MCF 10A (cell line): Measurements from ENCODE around the gene ACER1. TPM values are rescaled to one million over a fixed set of nuclear protein-coding genes. Genes with fewer than 3 reads are reported as not detected.
"Not testable (repeated sequence)": the region's sequence is repeated elsewhere in the genome, so short reads cannot be mapped to it uniquely, and the experiment has no call there.

ENCODE experiments used
- BruUV-seq: library from RNA; stranded (reverse); fragments of 400-500 nt; replicated peaks from 2 replicates; lab custom pipeline; 2021; lab: Mats Ljungman, UMichigan
- CTCF ChIA-PET: fragments of 300-600 bp; sonication (Branson Sonifier 250); formaldehyde crosslinking; extraction: SDS; loops from one replicate; lab custom pipeline; 2021; ENCODE audit warnings: antibody characterized with exemption, inconsistent platforms; lab: Yijun Ruan, JAX
- POLR2A ChIA-PET: fragments of 300-600, 350-650 bp; sonication (Branson Sonifier 250); formaldehyde crosslinking; extraction: SDS; loops from one replicate; lab custom pipeline; 2020; ENCODE audit warnings: antibody characterized with exemption, inconsistent platforms; lab: Yijun Ruan, JAX
- DNase-seq: peaks from one replicate; pipeline ENCODE4 v3.0.0-alpha.2; 2018; ENCODE audit not compliant: unreplicated experiment
- H3K27ac Mint-ChIP-seq: one replicate; pipeline ENCODE4 v1.8.0; 2022; ENCODE audit warnings: mild to moderate bottlenecking, low read depth, mixed read lengths; ENCODE audit not compliant: unreplicated experiment
- H3K27me3 Mint-ChIP-seq: one replicate; pipeline ENCODE4 v1.8.0; 2022; ENCODE audit warnings: mixed read lengths; ENCODE audit not compliant: insufficient read depth, unreplicated experiment
- H3K36me3 Mint-ChIP-seq: one replicate; pipeline ENCODE4 v1.8.0; 2022; ENCODE audit warnings: mild to moderate bottlenecking, moderate library complexity, mixed read lengths; ENCODE audit not compliant: insufficient read depth, unreplicated experiment
- H3K4me1 Mint-ChIP-seq: one replicate; pipeline ENCODE4 v1.8.0; 2022; ENCODE audit warnings: mixed read lengths; ENCODE audit not compliant: insufficient read depth, unreplicated experiment
- H3K4me3 Mint-ChIP-seq: one replicate; pipeline ENCODE4 v1.8.0; 2022; ENCODE audit warnings: mild to moderate bottlenecking, moderate library complexity, mixed read lengths; ENCODE audit not compliant: unreplicated experiment
- H3K9me3 Mint-ChIP-seq: one replicate; pipeline ENCODE4 v1.8.0; 2022; ENCODE audit warnings: mixed read lengths; ENCODE audit not compliant: unreplicated experiment
- intact Hi-C: fragments of 100-400 bp; cut with micrococcal nuclease; formaldehyde crosslinking; loops from 2 replicates; pipeline ENCODE4 v1.14.1; 2022
- total RNA-seq: library from RNA; stranded (reverse); gene quantifications from 2 replicates; pipeline ENCODE4 v1.2.3, GENCODE V29; 2022
- TF ChIP-seq, protein P1 (sequence below): fragments of 200-600 bp; IDR thresholded peaks from one replicate; pipeline ENCODE4 v1.8.0; 2022; ENCODE audit warnings: antibody characterized with exemption, mild to moderate bottlenecking; ENCODE audit not compliant: unreplicated experiment

Gene ACER1
- total RNA-seq, 1 experiment from 2014 or later, result not detected

- intact Hi-C loops, result no loop called here
- Mint-ChIP-seq H3K9me3 (no peaks in the 10 kb centered on the region), H3K4me3 (no peak overlapping the region), H3K4me1 (no peaks in the 10 kb centered on the region), H3K27ac (no peak overlapping the region), H3K36me3 (no peaks in the 10 kb centered on the region), H3K27me3 (peaks cover 32% of the 10 kb centered on the region)
- BruUV-seq, result no TSS peak
- ChIA-PET CTCF (no interaction called here), POLR2A (interaction anchor here (0.6 to 0.7 kb wide), 2 partner anchors 195 to 435 kb away, joined by 3 read pairs; no protein-coding TSS in a partner anchor)
- no peak for DNase-seq
- TF ChIP-seq, protein P1, sequence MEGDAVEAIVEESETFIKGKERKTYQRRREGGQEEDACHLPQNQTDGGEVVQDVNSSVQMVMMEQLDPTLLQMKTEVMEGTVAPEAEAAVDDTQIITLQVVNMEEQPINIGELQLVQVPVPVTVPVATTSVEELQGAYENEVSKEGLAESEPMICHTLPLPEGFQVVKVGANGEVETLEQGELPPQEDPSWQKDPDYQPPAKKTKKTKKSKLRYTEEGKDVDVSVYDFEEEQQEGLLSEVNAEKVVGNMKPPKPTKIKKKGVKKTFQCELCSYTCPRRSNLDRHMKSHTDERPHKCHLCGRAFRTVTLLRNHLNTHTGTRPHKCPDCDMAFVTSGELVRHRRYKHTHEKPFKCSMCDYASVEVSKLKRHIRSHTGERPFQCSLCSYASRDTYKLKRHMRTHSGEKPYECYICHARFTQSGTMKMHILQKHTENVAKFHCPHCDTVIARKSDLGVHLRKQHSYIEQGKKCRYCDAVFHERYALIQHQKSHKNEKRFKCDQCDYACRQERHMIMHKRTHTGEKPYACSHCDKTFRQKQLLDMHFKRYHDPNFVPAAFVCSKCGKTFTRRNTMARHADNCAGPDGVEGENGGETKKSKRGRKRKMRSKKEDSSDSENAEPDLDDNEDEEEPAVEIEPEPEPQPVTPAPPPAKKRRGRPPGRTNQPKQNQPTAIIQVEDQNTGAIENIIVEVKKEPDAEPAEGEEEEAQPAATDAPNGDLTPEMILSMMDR, result no peak
Observed at GRCh38 chr19:6319376-6319775, 14.0 kb downstream of the ACER1 start.

DNA sequence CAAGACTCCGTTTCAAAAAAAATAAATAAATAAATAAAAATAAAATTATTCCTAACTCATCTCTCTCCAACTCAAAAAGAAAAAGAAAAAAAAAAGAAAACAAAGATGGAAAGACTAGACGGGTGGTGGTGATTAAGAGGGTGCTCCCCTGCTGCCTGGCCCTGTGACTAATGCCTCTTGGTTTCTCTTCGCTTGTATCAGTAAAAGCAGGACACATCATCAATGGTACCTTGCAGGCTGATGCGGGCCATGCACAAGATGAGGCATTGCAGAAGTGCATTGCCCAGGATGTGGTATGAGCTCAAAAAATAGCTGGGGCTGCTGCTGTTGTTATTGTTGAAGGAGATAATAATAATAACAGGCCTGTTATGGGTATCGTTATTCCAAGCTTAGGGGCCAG is 14.6 kb downstream of the ACER1 start:
- intact Hi-C loops, result no loop called here
- POLR2A ChIA-PET, result no interaction called here
- peak; percentile 4 for DNase-seq
- no peaks in the 10 kb centered on the region for H3K9me3 Mint-ChIP-seq
- H3K4me1 Mint-ChIP-seq, result no peaks in the 10 kb centered on the region
- H3K27me3 Mint-ChIP-seq, result peaks cover 26% of the 10 kb centered on the region
- H3K36me3 Mint-ChIP-seq, result no peaks in the 10 kb centered on the region
- CTCF ChIA-PET, result no interaction called here
- H3K4me3 Mint-ChIP-seq, result no peak overlapping the region
- TF ChIP-seq, protein P1, result no peak
- no peak overlapping the region for H3K27ac Mint-ChIP-seq
- no TSS peak for BruUV-seq

GRCh38 chr19:6315646-6316045 is 17.8 kb downstream of the ACER1 start:
- H3K27ac Mint-ChIP-seq, H3K9me3 Mint-ChIP-seq, CTCF ChIA-PET, H3K4me3 Mint-ChIP-seq, DNase-seq, POLR2A ChIA-PET, intact Hi-C loops, H3K36me3 Mint-ChIP-seq, H3K4me1 Mint-ChIP-seq, BruUV-seq: not testable (repeated sequence)
- peaks cover 22% of the 10 kb centered on the region for H3K27me3 Mint-ChIP-seq

GRCh38 chr19:6313398-6313969 is 19.9 kb downstream of the ACER1 start:
- no TSS peak for BruUV-seq
- H3K9me3 Mint-ChIP-seq, result no peaks in the 10 kb centered on the region
- ChIA-PET CTCF (no interaction called here), POLR2A (no interaction called here)
- intact Hi-C loops, result no loop called here
- no peak for DNase-seq
- no peaks in the 10 kb centered on the region for H3K36me3 Mint-ChIP-seq
- peaks cover 26% of the 10 kb centered on the region for H3K27me3 Mint-ChIP-seq
- TF ChIP-seq, protein P1, result no peak
- no peaks in the 10 kb centered on the region for H3K4me1 Mint-ChIP-seq
- no peak overlapping the region for H3K27ac Mint-ChIP-seq
- H3K4me3 Mint-ChIP-seq, result no peak overlapping the region
